HK-2 (cell line): Measurements from ENCODE around the gene TPSD1.

Experiments used
- DNase-seq: peaks from one replicate; pipeline ENCODE4 v3.0.0-alpha.2; 2018; ENCODE audit not compliant: unreplicated experiment

Gene TPSD1

DNA sequence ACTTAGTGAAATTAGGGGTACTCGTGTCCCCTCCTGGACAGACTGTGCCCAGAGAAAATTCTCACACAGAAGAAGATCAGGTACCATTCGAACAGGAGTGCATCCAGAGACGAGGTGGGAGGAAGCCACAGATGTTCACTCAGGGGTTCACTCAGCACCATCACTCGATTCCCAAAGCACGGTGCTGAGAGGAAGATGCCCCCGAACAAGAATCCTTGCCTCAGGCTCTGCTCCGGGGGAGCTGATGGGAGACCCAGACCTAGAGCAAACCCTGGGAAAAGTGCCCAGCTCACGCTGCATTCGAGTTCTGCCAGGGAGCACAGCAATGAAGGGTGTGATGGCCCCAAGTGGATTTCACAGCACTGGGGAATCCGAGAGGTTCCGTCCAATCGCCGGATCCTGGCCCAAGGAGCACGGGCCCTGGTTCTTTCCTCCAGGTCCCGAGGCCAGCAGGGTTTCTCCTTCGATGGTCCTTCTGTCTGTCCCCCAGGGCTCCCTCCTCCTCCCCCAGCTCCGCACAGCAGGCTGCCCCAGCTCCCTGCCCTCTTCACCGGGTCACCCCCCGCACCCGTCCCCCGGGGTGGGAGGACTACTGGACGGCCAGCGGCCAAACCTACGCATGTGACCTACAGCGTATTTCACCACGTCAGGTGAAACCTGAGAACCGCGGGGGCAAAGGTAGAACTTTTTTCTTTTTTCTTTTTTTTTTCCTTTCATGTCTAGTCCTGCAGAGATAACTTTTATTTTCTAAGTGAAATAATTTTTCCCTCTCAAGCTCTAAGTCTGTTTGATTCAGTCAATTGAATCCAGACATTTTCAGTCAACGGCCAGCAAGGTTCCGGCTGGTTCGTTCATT, 43.4 kb downstream of the TPSD1 start:
- DNase-seq: no peak

DNA sequence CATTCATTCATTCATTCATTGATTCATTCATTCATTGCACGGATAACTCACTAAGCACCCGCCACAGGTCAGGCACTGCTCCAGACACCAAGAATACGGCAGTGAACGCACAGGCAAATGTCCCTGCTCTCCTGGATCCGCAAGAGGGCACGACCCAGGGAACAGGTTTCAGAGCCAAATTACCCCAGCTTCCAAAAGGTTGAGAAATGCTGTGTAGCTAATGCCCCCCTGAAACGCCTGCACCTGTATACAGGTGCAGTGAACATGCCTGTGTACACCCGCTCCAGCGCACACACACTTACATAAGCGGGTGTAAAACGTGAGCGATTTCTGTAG, 44.0 kb downstream of the TPSD1 start:
- no peak for DNase-seq

DNA sequence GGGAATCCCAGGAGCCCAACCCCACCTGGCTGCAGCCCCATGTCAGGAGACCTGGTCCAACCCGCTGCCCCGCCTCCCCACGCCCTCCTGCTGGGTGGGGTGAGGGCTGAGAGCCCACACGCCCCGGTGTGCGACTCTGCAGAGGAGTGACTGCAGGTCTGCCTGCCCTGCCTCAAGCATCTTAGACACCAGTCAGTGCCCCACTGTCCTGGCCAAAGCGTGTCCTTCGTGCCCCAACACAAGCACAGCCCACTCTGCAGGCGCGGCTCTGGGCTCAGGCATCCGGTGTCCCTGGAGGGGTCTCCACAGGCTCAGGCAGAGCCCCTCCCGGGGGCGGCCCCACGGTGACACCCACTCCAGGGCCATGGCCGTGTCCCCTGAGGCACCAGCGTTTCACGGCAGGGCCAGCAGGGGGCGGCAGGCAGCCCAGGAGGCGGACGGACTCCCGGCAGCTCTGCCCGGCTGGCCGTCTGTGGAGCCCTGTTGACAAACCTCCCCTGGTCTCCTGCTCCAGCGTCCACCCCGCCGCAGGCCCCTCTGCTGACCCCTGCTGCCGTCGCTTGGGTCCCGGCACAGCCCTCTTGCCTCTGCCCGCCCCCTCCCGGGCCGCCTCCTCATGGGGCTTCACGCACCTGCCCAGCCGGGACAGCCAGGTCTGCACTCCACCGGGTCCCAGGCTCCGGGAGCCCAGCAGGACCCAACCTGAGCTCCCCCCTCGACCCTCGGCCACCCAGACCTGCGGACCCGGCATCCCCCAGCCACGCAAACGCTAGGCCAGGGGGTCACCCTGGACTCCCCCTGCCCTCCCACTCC, 45.0 kb downstream of the TPSD1 start:
- DNase-seq: no peak

DNA sequence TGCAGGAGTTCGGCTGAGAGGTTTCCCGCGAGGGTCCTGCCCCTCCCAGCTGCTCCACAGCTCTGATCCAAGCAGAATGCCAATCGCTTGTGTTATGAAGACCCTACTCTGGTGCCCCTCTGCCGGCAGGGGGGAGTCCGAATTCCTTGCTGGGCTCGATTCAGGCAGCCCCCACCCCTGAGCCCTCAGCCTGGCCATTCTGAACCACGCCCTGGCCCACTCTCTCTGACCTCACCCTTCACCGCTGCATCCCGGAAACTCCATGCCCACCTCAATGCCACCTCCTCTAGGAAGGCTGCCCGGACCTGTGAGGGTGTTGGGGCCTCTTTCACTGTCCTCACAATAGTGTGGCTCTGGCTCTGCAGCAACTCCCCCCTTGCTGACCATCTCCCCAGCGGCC, 45.7 kb downstream of the TPSD1 start:
- DNase-seq: no peak

DNA sequence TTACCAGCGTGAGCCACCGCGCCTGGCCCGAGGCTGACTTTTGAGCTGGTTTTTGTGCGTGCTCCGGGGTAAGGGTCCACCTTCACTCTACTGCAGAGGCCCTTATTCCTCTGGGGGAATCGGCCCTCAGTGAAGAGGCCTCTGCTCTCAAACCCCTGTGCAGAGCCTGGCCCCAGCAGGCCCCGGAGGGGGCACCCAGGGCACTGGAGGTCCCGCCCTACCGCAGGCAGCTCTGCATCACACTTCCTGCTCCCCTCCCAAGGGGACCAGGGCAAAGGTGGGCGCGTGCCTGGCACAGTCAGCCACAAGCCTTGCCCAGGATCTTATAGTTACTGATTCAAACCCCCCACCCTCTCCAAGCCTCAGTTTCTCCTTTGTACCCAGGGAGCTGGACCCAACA, 50.0 kb downstream of the TPSD1 start:
- DNase-seq: no peak

DNA sequence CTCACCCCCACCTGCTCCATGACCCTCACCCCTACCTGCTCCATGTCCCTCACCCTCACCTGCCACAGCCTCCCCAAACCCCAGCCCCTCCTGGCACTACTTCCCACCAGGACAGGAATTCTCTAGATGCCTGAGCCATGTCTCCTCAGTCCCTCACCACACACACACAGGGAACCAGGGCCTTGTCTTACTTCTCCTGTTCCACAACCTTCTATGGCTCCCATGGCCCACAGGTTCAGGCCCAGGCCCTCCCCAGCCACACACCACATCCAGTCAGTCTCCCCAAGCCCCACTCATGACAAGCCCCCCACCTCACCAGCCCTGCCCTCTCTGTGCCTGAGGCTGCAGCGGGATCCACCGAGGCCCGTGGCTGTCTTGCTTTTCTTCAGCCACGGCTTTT, 50.5 kb downstream of the TPSD1 start:
- DNase-seq: no peak

DNA sequence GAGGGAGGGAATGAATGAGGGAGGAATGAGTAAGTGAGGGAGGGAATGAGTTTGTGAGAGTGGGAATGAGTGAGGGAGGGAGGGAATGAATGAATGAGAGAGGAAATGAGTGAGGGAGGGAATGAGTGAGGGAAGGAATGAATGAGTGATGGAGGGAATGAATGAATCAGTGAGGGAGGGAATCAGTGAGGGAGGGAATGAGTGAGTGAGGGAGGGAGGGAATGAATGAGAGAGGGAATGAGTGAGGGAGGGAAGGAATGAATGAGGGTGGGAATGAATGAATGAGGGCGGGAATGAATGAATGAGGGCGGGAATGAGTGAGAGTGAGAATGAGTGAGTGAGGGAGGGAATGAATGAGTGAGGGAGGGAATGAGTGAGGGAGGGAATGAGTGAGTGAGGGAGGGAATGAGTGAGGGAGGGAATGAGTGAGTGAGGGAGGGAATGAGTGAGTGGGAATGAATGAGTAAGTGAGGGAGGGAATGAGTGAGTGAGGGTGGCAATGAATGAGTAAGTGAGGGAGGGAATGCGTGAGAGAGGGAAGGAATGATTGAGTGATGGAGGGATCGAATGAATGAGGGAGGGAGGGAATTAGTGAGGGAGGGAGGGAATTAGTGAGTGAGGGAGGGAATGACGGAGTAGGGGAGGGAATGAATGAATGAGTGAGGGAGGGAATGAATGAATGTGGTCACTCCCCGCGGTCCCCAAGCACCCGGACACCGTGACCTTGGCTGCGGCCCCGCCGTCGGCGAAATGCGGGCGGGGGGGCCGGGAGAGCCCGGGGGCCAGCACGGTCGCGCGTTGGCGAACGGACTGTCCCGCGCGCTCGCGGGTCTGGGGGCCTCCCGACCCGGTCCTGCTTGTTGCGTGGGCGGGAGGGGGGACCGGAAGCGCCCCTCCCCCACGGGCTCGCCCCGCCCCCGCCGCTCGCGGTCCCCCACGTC, 52.4 kb downstream of the TPSD1 start:
- no peak for DNase-seq
